ENCODE results near the gene SLC24A3. TPM values are rescaled to one million over a fixed set of nuclear protein-coding genes. Genes with fewer than 3 reads are reported as not detected.

The SLC24A3 gene
- total and polyA plus RNA-seq, 2 experiments from 2014 or later, result 0.81 to 2.5 TPM

GRCh38 chr20:19430641-19431315, 218.3 kb downstream of the SLC24A3 start:
- Mint-ChIP-seq H3K9me3 (no peaks in the 10 kb centered on the region), H3K36me3 (ENCODE audit: low read depth) (no peaks in the 10 kb centered on the region), H3K4me1 (peaks cover 38% of the 10 kb centered on the region), H3K27ac (no peak overlapping the region), H3K27me3 (ENCODE audit: insufficient read depth, low read depth, poor library complexity) (peaks cover 3% of the 10 kb centered on the region), H3K4me3 (no peak overlapping the region)
- 0 out of 2 replicates have a peak, but pooled peaks cover 6% of the 10 kb centered on the region for H3K9me2 ChIP-seq (ENCODE audit: insufficient read depth)
- H2AFZ ChIP-seq, result no peak overlapping the region
- no peak overlapping the region for H3K4me3 ChIP-seq
- H3K4me1 ChIP-seq (ENCODE audit: insufficient read depth), result peaks cover 7% of the 10 kb centered on the region; the same call in 1 of the 2 replicates
- no peaks in the 10 kb centered on the region for H3K79me2 ChIP-seq (replicated peaks; ENCODE audit: insufficient read depth)
- no peak overlapping the region for H3K4me2 ChIP-seq
- ATAC-seq (no peak), DNase-seq (ENCODE audit: low spot score) (no peak)
- H3K27ac ChIP-seq (ENCODE audit: low read depth), result no peak overlapping the region
- no peaks in the 10 kb centered on the region for H4K20me1 ChIP-seq (replicated peaks; ENCODE audit: insufficient read depth)
- no peaks in the 10 kb centered on the region for H3K27me3 ChIP-seq (ENCODE audit: insufficient read depth)
- no peaks in the 10 kb centered on the region for H3K36me3 ChIP-seq (ENCODE audit: insufficient read depth)
- TF ChIP-seq ZNF331 (CRISPR knock-in tag; IDR thresholded peaks at IDR 0.05; ENCODE audit: low read depth) (no peak), CREB1 (CRISPR knock-in tag; IDR thresholded peaks at IDR 0.05; ENCODE audit: low read depth) (no peak), CTCF (conservative IDR thresholded peaks at IDR 0.05; ENCODE audit: low read depth in 2 of 2) (no peak), STAT1 (IDR thresholded peaks at IDR 0.05; ENCODE audit: unreplicated experiment) (no peak), EZH2 (IDR thresholded peaks at IDR 0.05; ENCODE audit: low read depth, unreplicated experiment) (no peak), ZNF462 (CRISPR knock-in tag; IDR thresholded peaks at IDR 0.05) (no peak), ETS1 (IDR thresholded peaks at IDR 0.05) (no peak), NANOG (IDR thresholded peaks at IDR 0.05; ENCODE audit: borderline replicate concordance) (no peak), ZNF114 (CRISPR knock-in tag; IDR thresholded peaks at IDR 0.05) (no peak), JUNB (IDR thresholded peaks at IDR 0.05; ENCODE audit: unreplicated experiment) (no peak), EZH2phosphoT487 (IDR thresholded peaks at IDR 0.05; ENCODE audit: unreplicated experiment) (no peak), POLR2AphosphoS5 (IDR thresholded peaks at IDR 0.05; ENCODE audit: low read depth) (no peak)
- TF ChIP-seq, protein P1, sequence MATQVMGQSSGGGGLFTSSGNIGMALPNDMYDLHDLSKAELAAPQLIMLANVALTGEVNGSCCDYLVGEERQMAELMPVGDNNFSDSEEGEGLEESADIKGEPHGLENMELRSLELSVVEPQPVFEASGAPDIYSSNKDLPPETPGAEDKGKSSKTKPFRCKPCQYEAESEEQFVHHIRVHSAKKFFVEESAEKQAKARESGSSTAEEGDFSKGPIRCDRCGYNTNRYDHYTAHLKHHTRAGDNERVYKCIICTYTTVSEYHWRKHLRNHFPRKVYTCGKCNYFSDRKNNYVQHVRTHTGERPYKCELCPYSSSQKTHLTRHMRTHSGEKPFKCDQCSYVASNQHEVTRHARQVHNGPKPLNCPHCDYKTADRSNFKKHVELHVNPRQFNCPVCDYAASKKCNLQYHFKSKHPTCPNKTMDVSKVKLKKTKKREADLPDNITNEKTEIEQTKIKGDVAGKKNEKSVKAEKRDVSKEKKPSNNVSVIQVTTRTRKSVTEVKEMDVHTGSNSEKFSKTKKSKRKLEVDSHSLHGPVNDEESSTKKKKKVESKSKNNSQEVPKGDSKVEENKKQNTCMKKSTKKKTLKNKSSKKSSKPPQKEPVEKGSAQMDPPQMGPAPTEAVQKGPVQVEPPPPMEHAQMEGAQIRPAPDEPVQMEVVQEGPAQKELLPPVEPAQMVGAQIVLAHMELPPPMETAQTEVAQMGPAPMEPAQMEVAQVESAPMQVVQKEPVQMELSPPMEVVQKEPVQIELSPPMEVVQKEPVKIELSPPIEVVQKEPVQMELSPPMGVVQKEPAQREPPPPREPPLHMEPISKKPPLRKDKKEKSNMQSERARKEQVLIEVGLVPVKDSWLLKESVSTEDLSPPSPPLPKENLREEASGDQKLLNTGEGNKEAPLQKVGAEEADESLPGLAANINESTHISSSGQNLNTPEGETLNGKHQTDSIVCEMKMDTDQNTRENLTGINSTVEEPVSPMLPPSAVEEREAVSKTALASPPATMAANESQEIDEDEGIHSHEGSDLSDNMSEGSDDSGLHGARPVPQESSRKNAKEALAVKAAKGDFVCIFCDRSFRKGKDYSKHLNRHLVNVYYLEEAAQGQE (IDR thresholded peaks at IDR 0.05; ENCODE audit: unreplicated experiment), result no peak
- no peaks in the 10 kb centered on the region for H3F3A ChIP-seq (replicated peaks; ENCODE audit: low read depth)
